Coronary artery (tissue), 2 donors: ENCODE results near the gene ARHGAP24.

Source experiments
- DNase-seq: peaks from one replicate; pipeline ENCODE4 v3.0.0-alpha.2; 2017; ENCODE audit warnings: low spot score
- H3K27ac ChIP-seq, 2 donors: fragments of 200-600 bp; sonication (generic); one replicate each; pipeline ENCODE4 v1.5.1; 2016 to 2019
- H3K4me3 ChIP-seq: fragments of 200-600 bp; sonication (generic); 2 replicates; pipeline ENCODE4 v1.5.1; 2016; ENCODE audit warnings: mild to moderate bottlenecking, moderate library complexity
- CTCF ChIP-seq: fragments of 200-600 bp; sonication (generic); IDR thresholded peaks from one replicate; pipeline ENCODE4 v1.5.1; 2019; ENCODE audit warnings: antibody characterized with exemption

The ARHGAP24 gene

GRCh38 chr4:85708468-85708867 is 233.5 kb downstream of the ARHGAP24 start:
- Histone ChIP-seq H3K4me3 (no peak overlapping the region), H3K27ac (no peak overlapping the region)
- TF ChIP-seq CTCF: no peak
- DNase-seq: no peak

GRCh38 chr4:85713005-85713404 is 238.1 kb downstream of the ARHGAP24 start:
- no peak for TF ChIP-seq CTCF

GRCh38 chr4:85715991-85716737 is 241.2 kb downstream of the ARHGAP24 start:
- H3K27ac ChIP-seq: no peak overlapping the region
- TF ChIP-seq CTCF: no peak
- no peak overlapping the region for H3K4me3 ChIP-seq
- DNase-seq: no peak

More at GRCh38 chr4:85713005-85713404, 238.1 kb downstream of the ARHGAP24 start:
- no peak for DNase-seq
- Histone ChIP-seq H3K4me3 (no peak overlapping the region), H3K27ac (no peak overlapping the region)

- no peak for DNase-seq
- H3K27ac ChIP-seq: no peak overlapping the region
- TF ChIP-seq CTCF: no peak
- H3K4me3 ChIP-seq: no peak overlapping the region
These were observed 242.4 kb downstream of the ARHGAP24 start for GRCh38 chr4:85717351-85717750.

- no peak overlapping the region for H3K4me3 ChIP-seq
- TF ChIP-seq CTCF: no peak
- no peak overlapping the region for H3K27ac ChIP-seq
- no peak for DNase-seq
These were observed 242.9 kb downstream of the ARHGAP24 start for GRCh38 chr4:85717847-85718246.

GRCh38 chr4:85720735-85721134 is 245.8 kb downstream of the ARHGAP24 start:
- no peak overlapping the region for H3K4me3 ChIP-seq
- DNase-seq: no peak
- no peak overlapping the region for H3K27ac ChIP-seq
- no peak for TF ChIP-seq CTCF

- TF ChIP-seq CTCF: no peak
- H3K27ac ChIP-seq: no peak overlapping the region
- DNase-seq: no peak
- H3K4me3 ChIP-seq: no peak overlapping the region
These were observed 247.5 kb downstream of the ARHGAP24 start for GRCh38 chr4:85722401-85722800.
